Esophagus muscularis mucosa (tissue), 3 donors: ENCODE results near the gene TMF1.

Source experiments
- POLR2A ChIP-seq: fragments of 450-650 bp; IDR thresholded peaks from one replicate; pipeline ENCODE4 v1.6.1; 2017; ENCODE audit warnings: antibody characterized with exemption, moderate library complexity, mild to moderate bottlenecking, low read depth
- POLR2AphosphoS5 ChIP-seq, 2 donors: sonication (generic); formaldehyde crosslinking; IDR thresholded peaks; one replicate each; pipeline ENCODE4 v1.6.1; 2017; ENCODE audit warnings: antibody characterized with exemption in 2 of 2
- TF ChIP-seq, protein P1 (sequence below), 3 experiments: fragments of 200-600 bp in 2 of 3; fragments of 450-650 bp in 1 of 3; sonication (generic) in 2 of 3; IDR thresholded peaks; one replicate each; pipeline ENCODE4 v1.5.1; 2017 to 2019; ENCODE audit warnings: antibody characterized with exemption in 3 of 3, mild to moderate bottlenecking in 2 of 3, moderate library complexity in 1 of 3

DNA sequence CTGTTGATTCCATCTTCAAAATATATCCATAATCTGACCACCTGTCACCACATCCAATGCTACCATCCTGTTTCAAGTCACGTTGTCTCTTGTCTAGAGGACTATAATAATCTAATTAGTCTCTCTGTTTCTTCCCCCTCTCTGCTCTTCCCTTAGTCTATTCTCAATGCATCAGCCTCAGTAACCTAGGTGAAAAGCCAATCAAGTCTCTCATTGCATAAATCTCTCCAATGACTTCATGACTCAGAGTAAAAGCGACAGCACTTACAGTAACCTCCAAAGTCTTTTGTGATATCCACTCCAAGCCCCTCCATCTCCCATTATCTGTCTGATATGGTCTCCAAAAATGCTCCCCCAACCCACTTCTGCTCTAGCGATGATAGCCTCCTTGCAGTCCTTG lies 20.8 kb upstream of the TMF1 start:
- TF ChIP-seq, protein P1, sequence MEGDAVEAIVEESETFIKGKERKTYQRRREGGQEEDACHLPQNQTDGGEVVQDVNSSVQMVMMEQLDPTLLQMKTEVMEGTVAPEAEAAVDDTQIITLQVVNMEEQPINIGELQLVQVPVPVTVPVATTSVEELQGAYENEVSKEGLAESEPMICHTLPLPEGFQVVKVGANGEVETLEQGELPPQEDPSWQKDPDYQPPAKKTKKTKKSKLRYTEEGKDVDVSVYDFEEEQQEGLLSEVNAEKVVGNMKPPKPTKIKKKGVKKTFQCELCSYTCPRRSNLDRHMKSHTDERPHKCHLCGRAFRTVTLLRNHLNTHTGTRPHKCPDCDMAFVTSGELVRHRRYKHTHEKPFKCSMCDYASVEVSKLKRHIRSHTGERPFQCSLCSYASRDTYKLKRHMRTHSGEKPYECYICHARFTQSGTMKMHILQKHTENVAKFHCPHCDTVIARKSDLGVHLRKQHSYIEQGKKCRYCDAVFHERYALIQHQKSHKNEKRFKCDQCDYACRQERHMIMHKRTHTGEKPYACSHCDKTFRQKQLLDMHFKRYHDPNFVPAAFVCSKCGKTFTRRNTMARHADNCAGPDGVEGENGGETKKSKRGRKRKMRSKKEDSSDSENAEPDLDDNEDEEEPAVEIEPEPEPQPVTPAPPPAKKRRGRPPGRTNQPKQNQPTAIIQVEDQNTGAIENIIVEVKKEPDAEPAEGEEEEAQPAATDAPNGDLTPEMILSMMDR (IDR thresholded peaks at IDR 0.05), result no peak
- TF ChIP-seq POLR2A (no peak), POLR2AphosphoS5 (IDR thresholded peaks at IDR 0.05) (no peak)
